ENCODE measurements around the gene PI4KB.

Gene PI4KB

DNA sequence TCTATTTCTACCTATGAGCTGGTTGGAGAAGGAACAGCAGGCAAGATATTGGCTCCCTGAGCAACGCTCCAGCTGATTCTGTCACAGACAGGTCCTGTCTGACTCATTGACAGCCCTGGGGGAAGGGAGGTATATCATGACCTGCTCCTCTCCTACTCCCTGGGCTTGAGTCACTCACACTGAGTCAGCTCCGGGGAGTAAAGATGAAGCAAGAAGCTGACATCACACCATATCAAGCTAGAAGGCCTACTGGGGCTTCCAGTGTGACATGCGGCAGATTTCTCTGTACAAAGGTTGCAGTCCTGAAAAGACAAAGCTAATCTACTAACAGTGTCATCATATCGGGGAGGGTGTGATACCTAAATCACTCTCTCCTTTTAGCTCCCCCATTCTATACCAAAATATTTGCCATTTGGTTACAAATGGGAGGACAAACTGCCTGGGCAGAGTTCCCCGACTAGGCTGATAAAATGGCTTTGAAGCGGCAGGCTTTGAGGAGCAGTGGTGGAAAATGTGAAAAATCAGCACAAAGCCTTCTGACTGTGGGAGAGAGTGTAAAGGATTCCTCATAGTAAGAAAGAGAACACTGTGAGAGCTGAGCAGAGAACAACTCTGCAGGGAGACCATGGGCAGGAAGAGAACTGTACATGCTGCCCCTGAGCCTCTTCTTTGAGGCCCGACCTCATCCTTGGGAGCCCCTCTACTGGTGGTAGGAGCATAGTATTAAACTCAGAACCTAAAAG is 15.5 kb downstream of the PI4KB start:
- DNase-seq (ENCODE audit: low read depth), result peak; percentile 98

- no peak for DNase-seq (ENCODE audit: low read depth)
Measured at GRCh38 chr1:151311011-151311410, 16.2 kb downstream of the PI4KB start.

- DNase-seq (ENCODE audit: low read depth), result no peak
Measured at GRCh38 chr1:151309811-151310323, 17.3 kb downstream of the PI4KB start.

GRCh38 chr1:151294742-151295462 is 32.3 kb downstream of the PI4KB start:
- no peak for DNase-seq (ENCODE audit: low read depth)

GRCh38 chr1:151293093-151293492 is 34.1 kb downstream of the PI4KB start:
- no peak for DNase-seq (ENCODE audit: low read depth)

GRCh38 chr1:151292207-151293030 is 34.8 kb downstream of the PI4KB start:
- no peak for DNase-seq (ENCODE audit: low read depth)

DNA sequence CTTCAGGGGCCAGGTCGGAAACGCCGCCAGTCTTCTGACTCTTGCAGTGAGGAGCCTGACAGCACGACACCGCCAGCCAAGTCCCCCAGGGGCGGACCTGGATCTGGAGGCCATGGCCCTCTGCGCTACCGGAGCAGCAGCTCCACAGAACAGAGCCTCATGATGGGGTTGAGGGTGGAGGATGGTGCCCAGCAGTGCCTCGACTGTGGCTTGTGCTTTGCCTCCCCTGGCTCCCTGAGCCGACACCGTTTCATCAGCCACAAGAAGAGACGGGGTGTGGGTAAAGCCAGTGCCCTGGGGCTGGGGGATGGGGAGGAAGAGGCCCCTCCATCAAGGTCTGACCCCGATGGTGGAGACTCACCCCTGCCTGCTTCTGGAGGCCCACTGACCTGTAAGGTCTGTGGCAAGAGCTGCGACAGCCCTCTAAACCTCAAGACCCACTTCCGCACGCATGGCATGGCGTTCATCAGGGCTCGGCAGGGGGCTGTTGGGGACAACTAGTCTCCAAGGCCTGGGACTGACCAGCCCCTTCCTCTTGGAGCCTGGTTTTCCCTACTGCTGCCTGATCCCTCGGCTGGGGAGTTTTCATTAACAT is 36.4 kb downstream of the PI4KB start:
- no peak for DNase-seq (ENCODE audit: low read depth)

DNA sequence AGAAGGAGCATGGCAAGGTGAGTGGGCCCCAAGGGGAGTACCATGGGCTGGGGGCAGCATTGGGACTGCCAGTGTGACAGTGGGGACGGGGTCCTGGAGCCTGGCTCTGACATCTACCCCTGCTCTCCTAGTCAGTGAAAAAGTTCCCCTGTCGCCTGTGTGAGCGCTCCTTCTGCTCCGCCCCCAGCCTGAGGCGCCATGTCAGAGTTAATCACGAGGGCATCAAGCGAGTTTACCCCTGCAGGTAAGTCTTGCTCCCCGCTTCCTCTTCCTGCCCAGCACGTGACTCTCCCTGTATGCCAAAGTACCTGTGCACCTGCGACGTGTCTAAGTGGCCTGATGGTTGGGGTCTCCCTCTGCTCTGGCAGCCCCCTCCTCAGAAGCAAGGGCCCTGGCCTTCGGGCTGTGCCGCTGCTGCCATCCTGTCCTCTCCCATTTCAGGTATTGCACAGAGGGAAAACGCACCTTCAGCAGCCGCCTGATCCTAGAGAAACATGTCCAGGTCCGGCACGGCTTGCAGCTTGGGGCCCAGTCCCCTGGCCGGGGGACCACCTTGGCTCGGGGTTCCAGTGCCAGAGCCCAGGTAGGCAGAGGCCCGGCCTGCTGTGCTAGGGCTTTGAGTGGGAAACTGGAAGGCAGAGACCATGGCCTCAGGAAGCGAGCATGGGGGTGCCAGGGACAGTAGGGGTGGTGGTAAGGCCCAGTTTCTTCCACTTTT is 37.1 kb downstream of the PI4KB start:
- no peak for DNase-seq (ENCODE audit: low read depth)

GRCh38 chr1:151289080-151289935 is 37.9 kb downstream of the PI4KB start:
- no peak for DNase-seq (ENCODE audit: low read depth)

DNA sequence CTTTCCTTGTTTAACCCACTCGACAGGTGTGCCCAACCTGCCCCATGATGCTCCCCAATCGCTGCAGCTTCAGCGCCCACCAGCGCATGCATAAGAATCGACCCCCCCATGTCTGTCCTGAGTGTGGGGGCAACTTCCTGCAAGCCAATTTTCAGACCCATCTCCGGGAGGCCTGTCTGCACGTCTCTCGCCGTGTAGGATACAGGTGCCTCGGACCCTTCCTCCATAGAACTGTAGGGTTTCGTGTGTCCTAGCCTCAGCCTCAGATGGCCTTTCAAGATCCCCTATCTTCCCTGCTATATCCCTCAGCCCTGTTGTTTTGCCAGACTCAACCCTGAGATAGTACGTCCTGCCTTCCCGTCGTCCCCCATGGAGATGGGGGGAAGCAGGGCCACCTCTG is 38.7 kb downstream of the PI4KB start:
- DNase-seq (ENCODE audit: low read depth), result no peak

GRCh38 chr1:151287767-151288500 is 39.3 kb downstream of the PI4KB start:
- no peak for DNase-seq (ENCODE audit: low read depth)

GRCh38 chr1:151287341-151287699 is 39.9 kb downstream of the PI4KB start:
- DNase-seq (ENCODE audit: low read depth), result no peak

GRCh38 chr1:151286619-151287340 is 40.4 kb downstream of the PI4KB start:
- no peak for DNase-seq (ENCODE audit: low read depth)

DNA sequence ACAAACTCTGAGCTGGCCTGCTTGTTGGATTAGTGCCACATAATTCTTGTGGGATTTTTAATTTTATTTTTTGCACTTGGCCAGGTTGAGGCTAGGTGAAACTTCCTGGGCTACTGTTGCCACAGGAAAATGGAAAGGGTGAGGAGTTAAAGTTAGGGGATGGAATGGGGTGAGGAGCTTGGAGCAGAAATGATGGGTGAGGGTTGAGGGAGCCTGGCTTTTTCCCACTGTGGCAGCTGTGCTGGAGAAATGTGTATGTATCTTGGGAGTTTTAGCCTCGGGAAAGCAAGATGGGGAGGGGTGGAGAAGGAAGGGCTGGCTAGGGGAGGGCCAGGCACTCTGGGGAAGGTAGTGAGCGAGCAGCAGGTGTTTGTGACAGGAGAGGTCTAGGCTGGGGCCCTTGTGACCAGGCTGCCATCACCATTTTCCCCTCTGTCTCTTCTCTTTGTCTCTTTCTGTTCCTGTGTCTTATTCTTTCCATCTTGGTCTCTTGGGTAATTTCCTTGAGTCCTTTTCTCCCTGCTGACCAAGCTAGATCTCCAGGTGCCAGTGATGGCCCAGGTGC is 43.1 kb downstream of the PI4KB start:
- no peak for DNase-seq (ENCODE audit: low read depth)

DNA sequence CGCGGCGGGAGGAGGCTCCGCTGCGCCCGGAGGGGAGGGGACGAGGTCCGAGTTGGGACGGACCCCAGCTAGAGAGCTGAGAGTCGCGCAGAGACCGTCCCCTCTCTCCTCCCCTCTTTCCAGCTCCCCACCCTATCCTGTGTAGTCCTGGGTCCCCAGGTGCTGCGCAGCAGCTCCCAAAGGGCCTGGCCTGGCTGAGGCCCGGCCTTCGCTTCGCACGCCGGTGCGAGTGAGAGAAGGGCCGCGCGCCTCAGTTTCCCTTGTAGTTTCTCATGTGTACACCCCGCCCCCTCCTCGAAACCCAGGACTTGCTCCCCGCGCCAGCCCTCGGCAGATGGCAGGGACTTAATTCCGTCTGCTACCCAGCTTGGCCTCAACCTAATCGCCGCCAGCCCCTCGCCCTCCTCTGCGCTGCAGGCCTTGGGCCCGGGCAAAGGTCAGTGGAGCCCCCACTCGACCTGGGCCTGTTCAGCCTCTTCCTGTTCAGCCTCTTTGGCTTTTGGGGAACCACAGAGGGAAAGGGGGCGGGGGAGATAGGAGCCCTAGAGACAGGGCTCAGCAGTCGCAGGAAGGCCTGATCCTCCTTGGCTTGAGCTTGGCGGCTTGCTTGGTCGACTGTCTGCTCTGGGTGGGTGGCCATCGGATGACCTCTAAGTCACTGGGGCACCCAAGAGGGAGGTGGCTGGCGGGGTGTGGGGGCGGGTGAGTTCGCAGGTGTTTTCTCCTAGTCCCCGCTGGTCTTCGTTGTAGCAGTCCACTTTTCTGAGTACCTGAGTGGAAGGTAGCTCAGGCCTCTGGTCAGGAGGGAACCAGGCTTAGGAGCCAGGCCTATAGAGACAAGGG is 44.1 kb downstream of the PI4KB start:
- no peak for DNase-seq (ENCODE audit: low read depth)

DNA sequence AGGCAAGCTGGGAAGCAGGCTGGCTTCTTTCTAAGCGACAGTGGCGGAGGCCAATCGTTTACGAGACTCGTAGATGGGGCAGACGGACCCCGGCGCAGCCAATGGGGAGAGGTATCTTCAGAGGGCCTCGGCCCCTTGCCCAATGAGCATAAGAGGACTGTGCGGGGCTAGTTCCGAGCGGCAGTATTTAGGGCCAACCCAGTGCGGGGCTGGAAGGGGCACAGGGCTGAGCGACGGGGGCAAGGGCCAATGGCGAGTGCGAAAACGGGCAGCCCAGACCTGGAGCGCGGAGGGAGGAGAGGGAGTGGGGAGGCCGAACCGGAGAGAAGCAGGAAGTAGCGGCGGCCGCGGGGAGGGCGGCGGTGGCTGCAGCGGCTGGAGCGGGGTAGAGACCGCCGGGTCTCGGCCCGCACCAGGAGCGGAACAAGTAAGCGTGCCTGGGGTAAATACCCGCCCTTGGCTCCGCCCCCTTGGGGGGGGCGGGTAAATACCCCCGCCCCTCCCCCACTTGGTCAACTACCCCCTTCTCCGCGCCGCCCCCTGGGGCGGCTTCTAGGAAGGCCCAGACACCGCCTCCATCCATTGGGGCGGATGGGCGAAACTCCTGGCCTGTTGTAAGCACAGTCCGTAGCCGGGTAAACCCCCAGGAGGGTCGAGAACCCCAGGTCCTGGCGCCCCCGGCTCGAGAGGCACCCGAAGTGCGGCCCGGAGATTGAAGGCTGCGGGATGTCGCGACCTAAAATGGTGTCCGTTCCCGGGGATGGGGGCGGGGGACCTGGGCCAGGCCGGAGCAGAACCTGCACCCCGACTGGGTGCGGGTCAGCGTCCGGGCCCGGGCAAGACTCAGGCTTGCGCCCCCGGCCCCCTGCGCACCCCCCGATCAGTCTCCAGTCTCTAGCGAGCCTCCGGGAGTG is 45.0 kb downstream of the PI4KB start, which contains the start of gene ZNF687:
Gene ZNF687, plus strand, starts transcription at position 331 of the 914 bp plus-strand sequence. CDS start 3,993 bp downstream, outside the sequence.
- peak; percentile 100 for DNase-seq (ENCODE audit: low read depth)

Data from fibroblast of the conjunctiva (primary cell).